Natural killer cell (primary cell): ENCODE measurements around the gene RSPH6A. TPM values are rescaled to one million over a fixed set of nuclear protein-coding genes. Genes with fewer than 3 reads are reported as not detected.

Source experiments
- ATAC-seq, 3 donors: fragments of 150-1000 bp in 2 of 3; fragments of 200-7000 bp in 1 of 3; cut with Tn5 transposase; 1 replicate in 1 of 3; 2 replicates in 2 of 3; pipeline ENCODE4 v1.10.0; 2021; ENCODE audit warnings: mild to moderate bottlenecking in 2 of 3, moderate library complexity in 2 of 3
- DNase-seq, 2 donors: peaks; one replicate each; pipeline versions ENCODE4 v3.0.0 to v3.0.0-alpha.2; 2013 to 2021; ENCODE audit warnings: mixed read lengths in 1 of 2
- H3K27ac ChIP-seq: one replicate; pipeline ENCODE4 v1.5.1; 2013; ENCODE audit warnings: mild to moderate bottlenecking, low read length
- H3K27me3 ChIP-seq: one replicate; pipeline ENCODE4 v1.6.1; 2013; ENCODE audit warnings: low read length; ENCODE audit not compliant: control insufficient read depth, insufficient read depth
- H3K36me3 ChIP-seq: one replicate; pipeline ENCODE4 v1.6.1; 2013; ENCODE audit warnings: low read length; ENCODE audit not compliant: control insufficient read depth, insufficient read depth
- H3K4me1 ChIP-seq: one replicate; pipeline ENCODE4 v1.6.1; 2013; ENCODE audit warnings: low read length; ENCODE audit not compliant: control insufficient read depth, insufficient read depth
- H3K4me3 ChIP-seq: one replicate; pipeline ENCODE4 v1.5.1; 2013; ENCODE audit warnings: low read length
- H3K9me3 ChIP-seq: one replicate; pipeline ENCODE4 v1.6.1; 2013; ENCODE audit warnings: low read length; ENCODE audit not compliant: control insufficient read depth, insufficient read depth
- H3K27ac Mint-ChIP-seq, 2 donors: one replicate each; pipeline ENCODE4 v1.8.0; 2022; ENCODE audit warnings: mild to moderate bottlenecking in 2 of 2, mixed read lengths in 2 of 2, moderate library complexity in 1 of 2
- H3K27me3 Mint-ChIP-seq, 2 donors: one replicate each; pipeline ENCODE4 v1.8.0; 2022; ENCODE audit warnings: low read depth in 2 of 2, mixed read lengths in 2 of 2
- H3K36me3 Mint-ChIP-seq: one replicate; pipeline ENCODE4 v1.8.0; 2022; ENCODE audit warnings: mixed read lengths
- H3K4me1 Mint-ChIP-seq, 2 donors: one replicate each; pipeline ENCODE4 v1.8.0; 2022; ENCODE audit warnings: mixed read lengths in 2 of 2
- H3K4me3 Mint-ChIP-seq: one replicate; pipeline ENCODE4 v1.8.0; 2022; ENCODE audit warnings: mild to moderate bottlenecking, moderate library complexity, mixed read lengths
- H3K9me3 Mint-ChIP-seq, 2 donors: one replicate each; pipeline ENCODE4 v1.8.0; 2022; ENCODE audit warnings: mixed read lengths in 2 of 2
- WGBS: methylation state at CpG from one replicate; pipeline ENCODE4 v1.1.7; 2013; ENCODE audit warnings: missing lambda C conversion rate; ENCODE audit not compliant: insufficient coverage; 5-methylcytosine and 5-hydroxymethylcytosine counted together
- intact Hi-C: fragments of 100-400 bp; cut with micrococcal nuclease; formaldehyde crosslinking; loops from one replicate; pipeline ENCODE4 v1.14.2; 2022
- total RNA-seq, 4 donors: library from RNA; stranded (reverse); fragments of 120-200 nt in 1 of 4; gene quantifications; one replicate each; pipeline versions ENCODE4 v1.2.3 to v1.2.4, GENCODE V29; 2013 to 2022
- TF ChIP-seq, protein P1 (sequence below): fragments of 200-600 bp; IDR thresholded peaks from one replicate; pipeline ENCODE4 v1.8.0; 2022; ENCODE audit warnings: antibody characterized with exemption

Gene RSPH6A
- total RNA-seq, 3 donors from 2014 or later (not counting 1 experiment from before 2014, with no cell fraction given): 0.18 to 0.63 (median 0.31) TPM

DNA sequence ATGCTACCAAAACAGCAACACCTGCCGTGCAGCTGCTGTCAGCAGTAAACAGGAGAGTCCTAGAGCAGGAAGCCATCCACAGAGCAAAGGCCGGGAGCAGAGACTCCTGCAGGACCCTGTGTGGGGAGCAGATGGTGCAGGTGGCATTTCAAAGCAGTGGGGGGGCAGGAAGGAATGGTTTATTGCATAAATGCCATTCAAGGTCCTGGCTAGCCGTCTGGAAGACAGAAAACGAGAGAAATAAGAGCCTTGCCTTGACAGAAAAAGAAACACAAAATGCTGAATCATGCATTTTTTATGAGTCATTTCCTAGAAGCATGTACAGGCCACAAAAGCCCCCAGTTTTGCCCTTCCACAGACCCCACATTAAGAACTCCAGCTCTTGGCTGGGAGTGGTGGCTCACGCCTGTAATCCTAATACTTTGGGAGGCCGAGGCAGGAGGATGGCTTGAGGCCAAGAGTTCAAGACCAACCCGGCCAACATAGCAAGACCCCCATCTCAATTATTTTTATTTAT lies 5.4 kb downstream of the RSPH6A start:
- Histone ChIP-seq H3K36me3 (no peaks in the 10 kb centered on the region), H3K4me1 (peaks cover 6% of the 10 kb centered on the region), H3K9me3 (no peaks in the 10 kb centered on the region), H3K27ac (no peak overlapping the region), H3K4me3 (no peak overlapping the region), H3K27me3 (peaks cover 4% of the 10 kb centered on the region)
- no peak for ATAC-seq
- TF ChIP-seq, protein P1, sequence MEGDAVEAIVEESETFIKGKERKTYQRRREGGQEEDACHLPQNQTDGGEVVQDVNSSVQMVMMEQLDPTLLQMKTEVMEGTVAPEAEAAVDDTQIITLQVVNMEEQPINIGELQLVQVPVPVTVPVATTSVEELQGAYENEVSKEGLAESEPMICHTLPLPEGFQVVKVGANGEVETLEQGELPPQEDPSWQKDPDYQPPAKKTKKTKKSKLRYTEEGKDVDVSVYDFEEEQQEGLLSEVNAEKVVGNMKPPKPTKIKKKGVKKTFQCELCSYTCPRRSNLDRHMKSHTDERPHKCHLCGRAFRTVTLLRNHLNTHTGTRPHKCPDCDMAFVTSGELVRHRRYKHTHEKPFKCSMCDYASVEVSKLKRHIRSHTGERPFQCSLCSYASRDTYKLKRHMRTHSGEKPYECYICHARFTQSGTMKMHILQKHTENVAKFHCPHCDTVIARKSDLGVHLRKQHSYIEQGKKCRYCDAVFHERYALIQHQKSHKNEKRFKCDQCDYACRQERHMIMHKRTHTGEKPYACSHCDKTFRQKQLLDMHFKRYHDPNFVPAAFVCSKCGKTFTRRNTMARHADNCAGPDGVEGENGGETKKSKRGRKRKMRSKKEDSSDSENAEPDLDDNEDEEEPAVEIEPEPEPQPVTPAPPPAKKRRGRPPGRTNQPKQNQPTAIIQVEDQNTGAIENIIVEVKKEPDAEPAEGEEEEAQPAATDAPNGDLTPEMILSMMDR: no peak
- H3K4me3 Mint-ChIP-seq: no peak overlapping the region
- H3K9me3 Mint-ChIP-seq: no peaks in the 10 kb centered on the region
- no peak overlapping the region for H3K27ac Mint-ChIP-seq
- no peak for DNase-seq
- peaks cover 0 to 7% of the 10 kb centered on the region in 2 donors for H3K27me3 Mint-ChIP-seq
- peaks cover 0 to 4% of the 10 kb centered on the region in 2 donors for H3K4me1 Mint-ChIP-seq
- 5% methylated on average over 5 of the region's 7 CpGs for WGBS
- H3K36me3 Mint-ChIP-seq: no peaks in the 10 kb centered on the region
- intact Hi-C loops: no loop called here

DNA sequence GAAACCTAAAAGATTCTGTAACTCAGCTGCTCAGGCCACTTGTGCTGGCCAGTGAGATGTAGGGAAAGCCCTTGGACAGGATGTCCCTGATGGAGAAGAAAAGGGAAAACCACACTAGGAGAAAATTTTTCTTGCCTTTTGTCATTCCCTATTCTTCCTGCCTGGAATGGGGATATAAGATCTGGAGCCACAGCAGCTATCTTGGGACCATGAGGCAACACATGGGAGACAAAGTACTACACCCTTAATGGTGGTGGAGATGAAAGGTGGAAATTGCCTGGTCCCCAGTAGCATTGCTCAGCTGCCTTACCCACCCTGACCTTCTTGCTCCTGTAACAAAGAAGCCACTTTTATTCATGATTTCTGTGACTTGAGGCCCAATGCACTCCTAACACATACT lies 9.4 kb downstream of the RSPH6A start:
- ATAC-seq (no peak), DNase-seq (no peak)
- TF ChIP-seq, protein P1: no peak
- peaks cover 0 to 6% of the 10 kb centered on the region in 2 donors for H3K27me3 Mint-ChIP-seq
- H3K4me1 Mint-ChIP-seq: peaks cover 0 to 4% of the 10 kb centered on the region in 2 donors
- H3K36me3 Mint-ChIP-seq: no peaks in the 10 kb centered on the region
- no peaks in the 10 kb centered on the region for H3K9me3 Mint-ChIP-seq
- no peak overlapping the region for H3K4me3 Mint-ChIP-seq
- no peaks in the 10 kb centered on the region for H3K27me3 ChIP-seq
- no peak overlapping the region for H3K4me3 ChIP-seq
- no peaks in the 10 kb centered on the region for H3K36me3 ChIP-seq
- intact Hi-C loops: no loop called here
- H3K27ac ChIP-seq: no peak overlapping the region
- H3K9me3 ChIP-seq: no peaks in the 10 kb centered on the region
- peaks cover 4% of the 10 kb centered on the region for H3K4me1 ChIP-seq
- H3K27ac Mint-ChIP-seq: no peak overlapping the region

DNA sequence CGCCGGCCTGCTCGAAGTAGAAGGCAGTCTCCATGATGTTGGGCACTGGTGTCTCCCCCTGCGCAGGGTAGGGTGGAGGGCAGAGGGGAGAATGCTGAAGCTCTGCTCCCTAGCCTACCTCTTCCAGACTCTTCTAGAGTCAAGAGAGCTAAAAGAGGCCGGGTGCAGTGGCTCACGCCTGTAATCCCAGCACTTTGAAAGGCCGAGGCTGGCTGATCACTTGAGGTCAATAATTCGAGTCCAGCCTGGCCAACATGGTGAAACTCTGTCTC lies 10.2 kb downstream of the RSPH6A start:
- H3K36me3 ChIP-seq: no peaks in the 10 kb centered on the region
- DNase-seq: no peak
- H3K27ac Mint-ChIP-seq: no peak overlapping the region
- H3K27ac ChIP-seq: no peak overlapping the region
- intact Hi-C loops: no loop called here
- no peak for ATAC-seq
- no peaks in the 10 kb centered on the region for H3K27me3 ChIP-seq
- H3K4me1 Mint-ChIP-seq: peaks cover 0 to 4% of the 10 kb centered on the region in 2 donors
- no peak overlapping the region for H3K4me3 Mint-ChIP-seq
- no peaks in the 10 kb centered on the region for H3K36me3 Mint-ChIP-seq
- H3K27me3 Mint-ChIP-seq: peaks cover 0 to 6% of the 10 kb centered on the region in 2 donors
- TF ChIP-seq, protein P1: no peak
- no peaks in the 10 kb centered on the region for H3K9me3 ChIP-seq
- no peak overlapping the region for H3K4me3 ChIP-seq
- no peaks in the 10 kb centered on the region for H3K9me3 Mint-ChIP-seq
- peaks cover 4% of the 10 kb centered on the region for H3K4me1 ChIP-seq
- 88% methylated on average over 7 of the region's 8 CpGs for WGBS
